Gastroesophageal sphincter (tissue), 3 donors: Measurements from ENCODE around the gene CTCFL.

Experiments
- EP300 ChIP-seq: sonication (generic); formaldehyde crosslinking; IDR thresholded peaks from one replicate; pipeline ENCODE4 v1.6.1; 2017; ENCODE audit warnings: antibody characterized with exemption, mild to moderate bottlenecking
- POLR2A ChIP-seq, 2 donors: fragments of 450-650 bp; IDR thresholded peaks; one replicate each; pipeline ENCODE4 v1.6.1; 2017; ENCODE audit warnings: antibody characterized with exemption in 2 of 2, mild to moderate bottlenecking in 2 of 2, moderate library complexity in 1 of 2
- POLR2AphosphoS5 ChIP-seq: sonication (generic); formaldehyde crosslinking; IDR thresholded peaks from one replicate; pipeline ENCODE4 v1.6.1; 2017; ENCODE audit warnings: antibody characterized with exemption
- TF ChIP-seq, protein P1 (sequence below), 4 experiments: fragments of 200-600 bp in 2 of 4; fragments of 450-650 bp in 2 of 4; sonication (generic) in 1 of 4; IDR thresholded peaks; one replicate each; pipeline ENCODE4 v1.5.1; 2017 to 2019; ENCODE audit warnings: antibody characterized with exemption in 4 of 4, mild to moderate bottlenecking in 2 of 4, moderate library complexity in 2 of 4

GRCh38 chr20:57530327-57530981 is 5.5 kb upstream of the CTCFL start:
- TF ChIP-seq, protein P1, sequence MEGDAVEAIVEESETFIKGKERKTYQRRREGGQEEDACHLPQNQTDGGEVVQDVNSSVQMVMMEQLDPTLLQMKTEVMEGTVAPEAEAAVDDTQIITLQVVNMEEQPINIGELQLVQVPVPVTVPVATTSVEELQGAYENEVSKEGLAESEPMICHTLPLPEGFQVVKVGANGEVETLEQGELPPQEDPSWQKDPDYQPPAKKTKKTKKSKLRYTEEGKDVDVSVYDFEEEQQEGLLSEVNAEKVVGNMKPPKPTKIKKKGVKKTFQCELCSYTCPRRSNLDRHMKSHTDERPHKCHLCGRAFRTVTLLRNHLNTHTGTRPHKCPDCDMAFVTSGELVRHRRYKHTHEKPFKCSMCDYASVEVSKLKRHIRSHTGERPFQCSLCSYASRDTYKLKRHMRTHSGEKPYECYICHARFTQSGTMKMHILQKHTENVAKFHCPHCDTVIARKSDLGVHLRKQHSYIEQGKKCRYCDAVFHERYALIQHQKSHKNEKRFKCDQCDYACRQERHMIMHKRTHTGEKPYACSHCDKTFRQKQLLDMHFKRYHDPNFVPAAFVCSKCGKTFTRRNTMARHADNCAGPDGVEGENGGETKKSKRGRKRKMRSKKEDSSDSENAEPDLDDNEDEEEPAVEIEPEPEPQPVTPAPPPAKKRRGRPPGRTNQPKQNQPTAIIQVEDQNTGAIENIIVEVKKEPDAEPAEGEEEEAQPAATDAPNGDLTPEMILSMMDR (IDR thresholded peaks at IDR 0.05), result no peak
- no peak for TF ChIP-seq POLR2A (IDR thresholded peaks at IDR 0.05)
- no peak for TF ChIP-seq EP300
- no peak for TF ChIP-seq POLR2AphosphoS5
